ENCODE measurements around the gene HCAR3.
A peak's percentile ranks its signal among the peaks of the same experiment; 100 is the strongest.
"Not testable (repeated sequence)": the region's sequence is repeated elsewhere in the genome, so short reads cannot be mapped to it uniquely, and the experiment has no call there.

The HCAR3 gene

DNA sequence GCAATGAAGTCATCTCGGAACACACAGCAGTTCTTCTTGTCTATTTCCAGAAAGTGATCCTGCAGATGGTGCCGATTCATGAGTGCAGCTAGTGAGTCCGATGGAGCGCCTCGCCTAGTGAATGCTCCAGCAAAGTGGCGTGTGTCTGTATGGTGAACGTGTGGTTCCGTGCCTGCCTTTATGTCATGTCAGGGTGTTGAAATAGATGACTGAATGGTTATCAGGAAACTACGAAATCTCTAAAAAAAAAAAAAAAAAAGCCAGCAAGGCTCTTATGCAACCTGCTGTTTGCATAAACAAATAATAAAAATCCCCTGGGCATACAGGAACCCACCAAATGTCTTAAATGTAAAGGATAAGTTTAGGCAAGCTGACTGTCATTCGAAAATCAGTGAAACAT lies at the start of gene HCAR3:
Gene HCAR3 (minus strand): TSS at position 154 of the 400 bp plus-strand sequence. CDS start 74 bp downstream, at position 80.
- DNase-seq, result not testable (repeated sequence)

DNA sequence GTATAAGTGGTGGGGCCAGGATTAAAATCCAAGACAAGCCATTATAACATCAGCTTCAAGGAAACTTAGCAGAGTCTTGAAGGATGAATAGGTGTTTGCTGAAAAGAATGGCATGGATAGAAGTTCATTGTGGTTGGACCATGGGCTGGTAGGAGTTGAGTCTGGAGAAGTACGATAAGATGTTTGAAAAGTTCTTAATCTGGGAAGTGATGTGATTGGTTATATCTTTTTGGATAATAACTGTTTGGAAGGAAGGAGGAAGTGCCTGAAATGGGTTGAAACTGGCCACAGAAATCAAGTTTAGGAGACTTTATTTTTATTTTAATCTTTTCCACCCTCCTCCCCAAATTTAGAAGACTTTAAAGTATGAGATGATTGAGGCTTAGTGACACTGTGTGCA lies 41.0 kb upstream of the HCAR3 start:
- DNase-seq, result no peak

DNA sequence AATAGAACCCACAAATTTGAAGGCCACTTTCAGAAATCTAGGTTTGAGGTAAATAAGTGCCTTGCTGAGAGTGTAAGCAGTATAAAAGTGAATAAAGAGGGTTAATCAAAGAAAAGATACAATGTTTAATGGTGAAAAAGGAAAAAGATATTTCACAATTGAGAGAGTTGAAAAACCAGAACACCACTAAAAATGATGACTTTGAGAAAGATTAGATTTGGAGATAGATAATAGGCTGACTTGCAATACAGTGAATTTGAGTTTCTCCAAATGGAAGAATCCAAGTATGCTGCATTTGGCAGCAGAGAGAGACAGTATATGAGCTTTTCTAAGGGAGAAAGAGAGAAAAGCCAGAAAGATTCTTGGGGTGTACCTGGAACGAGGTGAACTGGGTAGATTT lies 38.2 kb upstream of the HCAR3 start:
- DNase-seq, result no peak

DNA sequence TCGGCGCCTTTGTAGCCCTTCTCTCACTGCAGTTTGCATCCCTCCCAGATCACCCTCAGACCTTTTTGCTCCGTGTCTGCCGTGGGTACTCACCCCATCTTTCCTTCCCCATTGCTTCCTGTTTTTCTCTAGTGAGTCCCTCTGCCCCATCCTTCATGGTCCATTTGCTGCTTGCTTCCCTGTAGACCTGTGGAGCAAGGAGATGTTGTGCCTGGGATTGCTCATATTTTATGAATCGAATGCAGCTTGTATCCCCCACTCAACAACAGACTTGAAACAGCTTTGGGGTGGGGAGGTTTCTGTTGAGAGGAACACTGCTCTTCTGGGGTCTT lies 36.7 kb upstream of the HCAR3 start:
- no peak for DNase-seq

DNA sequence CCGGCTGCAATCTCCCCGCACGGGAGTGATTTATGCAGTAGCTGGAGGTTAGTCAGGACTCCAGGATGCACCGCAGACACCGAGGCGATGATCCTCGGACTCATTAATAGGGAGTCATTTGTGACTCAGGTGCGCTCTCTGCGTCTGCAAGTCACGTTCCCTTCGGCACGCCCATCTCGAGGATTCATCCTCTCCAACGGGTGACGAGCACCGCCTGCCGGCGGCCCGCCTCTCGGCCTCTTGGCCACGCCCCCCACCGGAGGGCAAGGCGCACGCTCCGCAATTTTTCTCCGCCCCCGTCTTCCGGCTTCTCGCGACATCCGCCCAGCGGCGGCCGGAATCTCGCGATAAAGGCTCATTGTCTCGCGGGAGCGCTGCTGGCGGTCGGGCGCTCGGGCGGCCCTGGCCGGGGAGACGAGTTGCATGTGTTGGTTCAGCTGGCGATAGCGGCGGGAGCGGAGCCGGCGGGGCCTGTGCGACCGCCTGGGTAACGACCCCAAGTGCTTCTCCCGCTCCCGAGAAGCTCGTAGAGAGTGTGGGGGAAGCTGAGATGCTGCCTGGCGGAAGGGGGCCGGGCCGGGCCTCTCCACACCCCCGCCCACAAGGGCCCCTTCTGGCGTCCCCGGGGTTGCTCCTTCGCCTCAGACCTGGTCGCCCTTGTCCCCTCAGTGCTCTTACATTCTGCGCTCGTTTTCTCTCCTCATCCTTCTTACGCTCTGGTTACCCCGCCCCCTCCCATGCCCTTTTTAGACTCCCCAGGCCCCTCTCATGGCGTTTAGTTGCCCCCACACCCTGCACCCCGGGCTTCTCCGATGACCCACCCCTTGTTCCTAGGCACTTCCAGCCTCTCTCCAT lies 36.1 kb upstream of the HCAR3 start, which contains the start of gene DENR:
Gene DENR (plus strand): TSS at position 361 of the 855 bp plus-strand sequence. CDS start 878 bp downstream, outside the sequence.
- peak; percentile 99 for DNase-seq

DNA sequence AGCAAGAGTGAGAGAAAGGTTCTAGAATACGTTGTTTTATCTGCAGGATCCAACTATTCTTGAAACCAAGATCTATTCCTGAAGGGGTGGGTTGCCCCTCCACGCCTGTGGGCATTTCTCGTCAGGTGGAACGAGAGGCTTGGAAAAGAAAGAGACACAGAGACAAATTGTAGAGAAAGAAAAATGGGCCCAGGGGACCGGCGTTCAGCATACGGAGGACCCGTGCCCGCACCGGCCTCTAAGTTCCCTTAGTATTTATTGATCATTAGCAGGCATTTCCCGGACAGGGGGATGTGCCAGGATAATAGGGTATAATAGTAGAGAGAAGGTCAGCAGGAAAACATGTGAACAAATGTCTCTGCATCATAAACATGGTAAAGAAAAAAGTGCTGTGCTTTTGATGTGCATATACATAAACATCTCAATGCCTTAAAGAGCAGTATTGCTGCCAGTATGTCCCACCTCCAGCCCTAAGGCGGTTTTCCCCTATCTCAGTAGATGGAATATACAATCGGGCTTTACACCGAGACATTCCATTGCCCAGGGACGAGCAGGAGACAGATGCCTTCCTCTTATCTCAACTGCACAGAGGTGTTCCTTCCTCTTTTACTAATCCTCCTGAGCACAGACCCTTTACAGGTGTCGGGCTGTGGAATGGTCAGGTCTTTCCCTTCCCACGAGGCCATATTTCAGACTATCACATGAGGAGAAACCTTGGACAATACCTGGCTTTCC lies 34.3 kb upstream of the HCAR3 start:
- DNase-seq, result not testable (repeated sequence)

DNA sequence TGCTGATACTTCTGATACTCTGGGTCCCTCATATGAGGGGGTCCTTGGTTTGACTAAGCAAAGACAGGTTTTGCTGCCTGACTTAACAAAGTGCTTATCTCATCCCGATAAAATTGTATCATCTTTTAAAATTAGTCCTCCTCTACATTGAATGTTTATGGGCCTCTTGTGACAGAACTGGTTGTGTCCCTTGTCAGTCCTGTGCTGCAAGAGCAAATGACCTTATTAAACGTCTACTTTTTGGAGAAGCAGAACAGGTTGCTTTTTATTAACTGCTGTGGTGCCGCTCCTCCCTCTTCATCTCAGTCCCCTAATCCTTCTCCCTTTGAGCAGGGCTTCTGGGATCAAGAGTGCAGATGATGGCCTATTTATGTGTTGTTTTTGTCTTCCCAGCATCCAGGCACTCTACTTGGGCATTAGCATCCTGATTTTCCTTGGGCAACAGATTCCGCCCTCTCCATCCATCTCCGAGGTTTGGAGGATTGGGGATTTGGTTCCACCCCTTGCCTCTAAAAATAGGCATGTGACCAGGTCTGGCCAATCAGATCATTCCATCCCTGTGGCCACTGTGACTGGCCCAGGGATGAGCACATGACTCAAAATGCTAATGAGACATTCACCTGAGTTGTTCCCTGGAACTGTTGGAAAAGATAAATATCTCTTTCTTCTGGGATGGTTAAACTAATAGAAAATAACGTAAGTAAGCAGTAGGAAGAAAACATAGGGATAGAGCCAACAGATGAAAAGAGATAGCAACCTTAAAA lies 33.1 kb upstream of the HCAR3 start:
- DNase-seq, result no peak

DNA sequence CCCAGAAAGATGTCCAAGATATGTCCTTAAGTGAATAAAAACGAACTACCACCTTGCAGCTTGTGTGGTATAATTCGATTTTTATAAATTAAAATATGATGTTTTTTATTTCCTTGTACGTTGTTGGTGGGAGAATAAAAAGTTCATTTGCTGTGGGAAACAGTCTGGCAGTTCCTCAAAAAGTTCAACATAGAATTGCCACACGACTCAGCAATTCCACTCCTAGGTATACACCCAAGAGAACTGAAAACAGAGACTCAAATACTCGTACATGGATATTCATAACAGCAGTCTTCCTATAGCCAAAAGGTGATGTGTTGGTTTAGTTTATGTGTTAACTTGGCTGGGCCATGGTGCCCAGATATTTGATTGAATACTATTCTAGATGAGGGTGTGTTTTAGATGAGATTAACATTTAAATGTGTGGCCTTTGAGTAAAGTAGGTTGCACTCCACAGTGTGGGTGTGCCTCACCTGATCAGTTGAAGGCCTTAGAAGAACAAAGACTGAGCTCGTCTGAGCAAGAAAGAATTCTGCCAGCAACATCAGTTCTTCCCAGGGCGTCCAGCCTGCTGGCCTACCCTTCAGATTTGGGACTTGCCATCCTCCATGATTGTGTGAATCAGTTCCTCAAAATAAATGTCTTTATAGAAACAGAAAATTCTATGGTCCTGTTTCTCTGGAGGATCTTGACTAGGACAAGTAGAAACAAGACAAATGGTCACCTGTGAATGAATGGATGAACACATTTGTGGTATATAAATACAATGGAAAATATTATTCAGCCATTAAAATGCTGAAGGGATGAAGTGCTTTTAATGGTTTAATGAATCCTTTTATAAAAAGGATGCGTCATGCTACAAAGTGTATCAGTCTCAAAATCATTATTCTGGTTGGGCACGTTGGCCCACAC lies 30.9 kb upstream of the HCAR3 start:
- DNase-seq, result no peak

DNA sequence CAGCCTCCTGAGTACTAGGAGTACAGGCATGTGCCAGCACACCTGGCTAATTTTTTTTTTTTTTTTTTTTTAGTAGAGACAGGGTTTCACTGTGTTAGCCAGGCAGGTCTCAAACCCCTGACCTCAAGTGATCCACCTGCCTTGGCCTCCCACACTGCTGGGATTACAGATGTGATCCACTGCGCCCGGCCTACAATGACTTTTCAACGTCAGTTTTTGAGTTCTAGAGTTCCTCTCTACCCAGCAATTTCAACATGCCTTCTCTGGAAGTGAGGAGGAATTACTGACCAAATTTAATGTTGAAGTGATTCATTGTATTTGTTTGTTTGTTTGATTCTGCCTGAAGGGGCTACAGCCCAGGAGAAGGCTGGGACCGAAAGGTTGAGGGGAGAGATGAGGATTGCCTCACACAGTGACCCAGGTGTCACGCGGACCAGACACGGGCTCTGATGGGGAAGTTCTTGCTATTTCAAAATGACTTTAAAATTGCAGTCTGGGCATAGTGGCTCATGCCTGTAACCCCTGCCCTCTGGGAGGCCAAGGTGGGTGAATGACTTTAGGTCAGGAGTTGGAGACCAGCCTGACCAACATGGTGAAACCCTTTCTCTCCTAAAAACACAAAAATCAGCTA lies 27.4 kb upstream of the HCAR3 start:
- no peak for DNase-seq

DNA sequence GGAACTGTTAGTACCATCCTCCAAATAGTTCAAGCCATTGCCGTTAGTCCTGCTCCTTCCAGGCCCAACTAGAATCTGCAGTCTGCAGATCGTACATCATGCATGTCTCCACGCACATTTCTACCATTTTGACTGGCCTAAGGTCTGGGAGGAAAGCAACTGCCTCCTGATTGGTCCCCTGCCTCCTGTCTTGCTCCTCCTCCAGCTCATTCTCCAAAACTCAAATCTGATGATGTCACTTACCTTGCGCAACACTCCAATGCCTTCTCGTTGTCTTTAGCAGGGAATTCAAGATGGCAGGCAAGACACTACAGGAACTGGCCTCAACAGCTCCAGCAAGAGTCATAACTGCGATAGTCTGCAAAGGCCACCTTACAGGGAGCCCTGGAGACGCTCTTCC lies 23.7 kb upstream of the HCAR3 start:
- DNase-seq, result no peak

DNA sequence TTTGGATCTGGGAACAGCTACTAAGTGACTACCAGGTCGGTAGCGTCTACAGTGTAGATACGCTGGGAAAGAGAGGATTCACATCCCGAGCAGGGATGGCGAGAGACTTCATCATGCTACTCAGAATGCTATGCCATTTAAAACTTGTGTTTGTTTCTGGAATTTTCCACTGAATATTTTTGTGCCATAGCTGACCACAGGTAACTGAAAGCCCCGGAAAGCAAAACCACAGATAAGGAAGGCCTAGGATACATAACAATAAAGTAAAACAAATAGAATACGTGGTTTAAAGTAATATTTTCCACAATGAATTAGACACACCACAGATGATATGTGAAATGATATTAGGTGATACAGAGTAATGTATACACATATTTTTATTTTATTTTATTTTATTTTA lies 22.0 kb upstream of the HCAR3 start:
- DNase-seq, result no peak

DNA sequence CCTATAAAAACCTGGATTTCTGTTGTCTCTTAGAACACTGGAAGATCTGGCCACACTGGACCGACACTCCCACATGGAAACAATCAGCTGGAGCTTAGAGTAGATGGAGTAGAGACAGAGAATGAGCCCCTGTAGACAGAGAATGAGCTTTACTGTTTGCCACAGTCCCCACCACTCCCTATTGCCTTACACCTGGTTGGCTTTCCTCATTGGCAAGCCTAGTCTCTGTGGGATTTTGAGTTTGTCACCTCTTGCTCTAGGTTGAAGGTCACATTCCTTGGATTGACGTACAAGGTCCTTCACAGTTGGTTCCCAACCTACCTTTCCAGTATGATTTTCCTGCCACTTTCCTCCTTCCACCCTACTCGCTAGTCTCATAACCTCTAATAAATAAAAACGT lies 16.0 kb upstream of the HCAR3 start:
- no peak for DNase-seq

DNA sequence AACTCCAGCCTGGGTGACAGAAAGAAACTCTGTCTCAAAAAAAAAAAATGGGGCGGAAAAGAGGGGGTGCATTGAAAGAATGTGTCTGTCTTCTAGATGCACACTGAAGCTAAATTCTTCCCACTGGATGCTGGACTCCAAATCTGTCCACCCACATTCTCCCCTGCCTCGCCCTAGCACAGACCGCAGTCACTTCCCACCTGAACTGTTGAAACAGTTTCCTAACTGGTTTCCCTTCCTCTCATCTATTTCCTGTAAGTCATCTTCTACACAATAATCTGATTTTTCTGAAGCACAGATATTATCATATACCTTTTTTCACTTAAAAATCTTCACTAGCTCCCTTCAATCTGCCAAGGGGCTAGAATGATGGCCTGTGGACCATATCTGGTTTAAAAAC lies 15.6 kb upstream of the HCAR3 start:
- no peak for DNase-seq

DNA sequence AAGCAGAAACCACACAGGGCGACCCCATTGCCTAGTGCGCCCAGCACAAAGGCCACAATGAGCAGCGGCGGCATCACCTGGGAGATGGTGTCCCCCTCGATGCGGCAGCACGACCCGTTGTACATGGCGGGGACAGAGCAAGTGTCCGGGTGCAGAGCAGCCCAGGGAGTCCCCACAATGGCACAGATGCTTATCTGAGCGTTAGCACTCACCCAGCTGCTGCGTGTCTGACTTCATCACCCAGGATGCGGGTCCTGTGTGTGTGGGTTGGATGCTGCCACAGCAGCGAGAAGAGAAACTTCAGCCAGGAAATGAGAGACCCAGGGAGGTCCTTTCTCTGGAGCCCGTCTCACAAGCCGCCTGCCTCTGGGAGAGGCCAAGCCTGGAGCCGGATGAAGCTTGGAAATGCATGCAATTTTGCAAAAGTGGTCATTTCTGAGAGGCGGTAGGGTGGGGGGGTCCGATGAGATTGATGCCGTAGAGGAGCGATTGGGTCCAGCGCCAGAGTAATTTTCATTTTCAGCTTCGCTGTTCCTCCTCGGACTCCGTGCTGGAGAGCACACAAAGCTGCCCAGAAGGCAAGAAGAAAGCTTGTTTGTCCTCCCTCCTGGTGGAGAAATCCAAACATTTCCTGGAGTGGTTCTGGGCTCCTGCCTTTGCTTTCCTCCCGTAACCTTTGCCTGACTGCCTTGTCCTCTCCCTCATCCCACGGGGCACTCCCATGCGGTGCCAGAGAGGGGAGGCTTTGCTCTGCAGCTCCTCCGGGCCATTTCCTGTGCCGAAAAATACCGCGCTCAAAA lies 13.8 kb upstream of the HCAR3 start, which contains the start of gene HCAR1:
Gene HCAR1 (minus strand): TSS at position 630 of the 800 bp plus-strand sequence. CDS start 505 bp downstream, at position 125.
- DNase-seq, result peak; percentile 27

DNA sequence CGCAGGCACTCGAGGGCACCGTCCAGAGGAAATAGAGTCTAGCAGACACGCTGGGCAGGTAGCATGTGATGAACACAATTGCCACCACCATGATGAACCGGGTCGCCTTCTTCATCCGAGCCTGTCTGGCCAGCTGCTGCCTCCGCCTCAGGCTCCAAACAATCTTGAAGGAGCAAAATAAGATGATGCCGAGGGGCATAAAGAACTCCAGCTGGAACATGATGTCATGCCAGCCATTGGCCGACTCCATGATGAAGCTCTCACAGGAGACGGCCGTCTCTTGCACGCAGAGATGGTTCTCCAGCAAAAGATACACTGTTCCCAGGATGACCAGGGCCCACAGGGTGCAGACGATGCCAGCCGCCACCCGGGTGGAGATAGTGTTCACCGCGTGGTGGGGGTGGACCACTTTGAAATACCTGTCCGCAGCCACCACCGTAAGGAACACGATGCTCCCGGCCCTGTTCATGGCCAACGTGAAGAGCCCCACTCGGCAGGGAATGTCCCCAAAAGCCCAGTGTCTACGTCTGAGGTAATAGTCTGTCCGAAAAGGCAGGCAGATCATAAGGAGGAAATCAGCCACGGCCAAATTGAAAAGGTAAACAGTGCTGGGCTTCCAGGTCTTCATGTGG lies 13.1 kb upstream of the HCAR3 start:
- no peak for DNase-seq

DNA sequence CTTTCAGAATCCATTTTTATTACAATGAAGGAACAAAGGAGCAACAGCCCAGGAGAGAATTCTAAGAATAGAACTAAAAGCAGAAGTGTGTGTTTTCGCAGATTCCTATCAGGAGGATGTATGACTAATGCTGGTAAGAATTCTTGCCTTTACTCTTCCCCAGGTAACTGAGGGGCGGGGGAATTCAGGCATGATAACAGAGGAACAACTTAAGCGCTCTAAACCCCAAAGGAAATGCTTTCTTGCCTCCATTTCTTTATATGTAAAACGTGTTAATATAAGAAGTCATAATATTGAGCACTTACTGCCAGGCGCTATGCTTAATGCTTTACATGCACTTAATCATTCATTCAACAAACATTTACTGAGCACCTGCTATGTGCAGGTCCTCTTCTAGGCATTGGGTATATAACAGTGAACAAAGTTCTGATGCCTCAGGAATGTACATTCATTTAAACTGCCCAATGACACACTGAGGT lies 9.5 kb upstream of the HCAR3 start:
- no peak for DNase-seq

DNA sequence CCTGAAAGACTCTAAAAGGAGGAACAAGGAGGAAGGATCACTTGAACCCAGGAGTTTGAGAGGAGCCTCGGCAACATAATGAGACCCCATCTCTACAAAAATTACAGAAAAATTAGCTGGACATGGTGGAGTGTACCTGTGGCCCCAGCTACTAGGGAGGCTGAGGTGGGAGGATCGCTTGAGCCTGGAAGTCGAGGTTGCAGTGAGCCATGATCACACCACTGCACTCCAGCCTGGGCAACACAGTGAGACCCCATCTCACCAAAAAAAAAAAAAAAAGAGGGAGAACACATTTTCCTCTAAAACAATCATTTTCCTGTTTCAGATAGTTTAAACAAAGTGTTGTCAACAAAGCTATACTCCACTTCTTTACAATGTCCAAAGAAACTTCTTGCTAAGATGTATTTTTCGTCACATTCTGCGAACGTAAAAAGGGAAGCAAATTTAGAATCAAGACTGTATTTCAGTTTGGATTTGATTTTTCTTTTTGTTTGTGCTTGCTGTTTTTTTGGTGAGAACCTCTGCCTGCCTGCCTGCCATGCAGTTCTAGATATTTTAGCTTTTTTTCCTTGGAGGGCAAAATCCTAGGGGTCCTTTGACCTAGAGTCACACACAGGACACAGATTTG lies 9.0 kb upstream of the HCAR3 start:
- no peak for DNase-seq

DNA sequence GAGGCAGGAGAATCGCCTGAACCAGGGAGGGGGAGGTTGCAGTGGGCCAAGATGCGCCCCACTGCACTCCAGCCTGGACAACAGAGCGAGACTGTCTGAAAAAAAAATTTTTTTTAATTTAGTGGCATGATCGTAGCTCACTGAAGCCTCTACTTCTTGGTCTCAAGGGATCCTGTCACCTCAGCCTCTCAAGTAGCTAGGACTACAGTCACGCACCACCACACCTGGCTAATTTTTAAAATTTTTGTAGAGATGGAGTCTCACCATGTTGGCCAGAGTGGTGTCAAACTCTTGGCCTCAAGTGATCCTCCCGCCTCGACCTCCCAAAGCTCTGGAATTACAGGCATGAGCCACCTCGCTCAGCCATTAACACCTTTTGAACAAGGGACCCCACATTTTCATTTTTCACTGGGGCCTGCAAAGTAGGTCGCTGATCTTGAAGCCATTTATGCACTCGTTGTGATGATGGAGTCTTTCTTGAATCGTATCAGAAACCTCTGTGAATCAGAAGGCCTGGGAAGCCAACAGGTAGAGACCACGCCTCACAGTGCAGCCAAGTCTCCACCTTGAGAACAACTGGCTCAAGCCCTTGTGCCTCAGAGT lies 8.1 kb upstream of the HCAR3 start:
- DNase-seq, result no peak

DNA sequence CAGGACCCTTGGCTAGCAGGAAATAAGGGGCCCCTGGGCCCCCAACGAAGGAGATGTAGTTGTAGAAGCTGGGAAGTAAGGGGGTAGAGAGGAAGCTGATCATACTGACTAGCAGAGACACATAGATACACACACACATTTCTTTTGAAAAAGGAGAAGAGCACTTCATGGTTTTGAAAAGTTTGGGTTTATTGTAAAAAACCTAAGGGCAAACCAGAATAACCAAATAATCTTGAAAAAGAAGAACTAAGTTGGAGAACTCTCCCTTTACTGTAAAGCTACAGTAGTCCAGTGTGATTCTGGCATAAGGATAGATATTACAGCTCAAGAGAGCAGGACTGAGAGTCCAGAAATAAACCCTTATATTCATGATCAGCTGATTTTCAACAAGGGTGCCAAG lies 5.8 kb upstream of the HCAR3 start:
- DNase-seq, result no peak
